ENCODE data around the gene DIDO1.

The DIDO1 gene

GRCh38 chr20:62846166-62846890, 80.0 kb downstream of the DIDO1 start:
- no peak for DNase-seq

- DNase-seq: no peak
Measured at GRCh38 chr20:62845416-62846160, 80.7 kb downstream of the DIDO1 start.

GRCh38 chr20:62844182-62844581, 82.1 kb downstream of the DIDO1 start:
- no peak for DNase-seq

GRCh38 chr20:62843656-62844055, 82.6 kb downstream of the DIDO1 start:
- no peak for DNase-seq

- no peak for DNase-seq
Measured at GRCh38 chr20:62841705-62842212, 84.5 kb downstream of the DIDO1 start.

GRCh38 chr20:62840244-62841197, 85.8 kb downstream of the DIDO1 start:
- no peak for DNase-seq

- no peak for DNase-seq
Measured at GRCh38 chr20:62839816-62840215, 86.5 kb downstream of the DIDO1 start.

GRCh38 chr20:62839261-62839660, 87.0 kb downstream of the DIDO1 start:
- no peak for DNase-seq

GRCh38 chr20:62838128-62838891, 88.0 kb downstream of the DIDO1 start:
- DNase-seq: no peak

GRCh38 chr20:62837790-62838127, 88.5 kb downstream of the DIDO1 start:
- DNase-seq: no peak

- no peak for DNase-seq
Measured at GRCh38 chr20:62836967-62837490, 89.3 kb downstream of the DIDO1 start.

- DNase-seq: no peak
Measured at GRCh38 chr20:62835931-62836861, 90.1 kb downstream of the DIDO1 start.

- no peak for DNase-seq
Measured at GRCh38 chr20:62834967-62835730, 91.2 kb downstream of the DIDO1 start.

- DNase-seq: no peak
Measured at GRCh38 chr20:62832951-62833391, 93.3 kb downstream of the DIDO1 start.

- peak; percentile 33 for DNase-seq
Measured at GRCh38 chr20:62832212-62832922, 93.9 kb downstream of the DIDO1 start.

- DNase-seq: no peak
Measured at GRCh38 chr20:62831854-62832211, 94.5 kb downstream of the DIDO1 start.

GRCh38 chr20:62831361-62831788, 94.9 kb downstream of the DIDO1 start:
- DNase-seq: no peak

- no peak for DNase-seq
Measured at GRCh38 chr20:62830821-62831220, 95.5 kb downstream of the DIDO1 start.

- DNase-seq: no peak
Measured at GRCh38 chr20:62830251-62830650, 96.1 kb downstream of the DIDO1 start.

Measured in CD4-positive, alpha-beta T cell treated with Interleukin-6 for 4 hours (primary cell).